Measurements from ENCODE around the gene PIP5K1B.

The PIP5K1B gene

GRCh38 chr9:68974431-68974830 is 269.4 kb downstream of the PIP5K1B start:
- H4K20me1 ChIP-seq (ENCODE audit: insufficient read depth, low read length): no peaks in the 10 kb centered on the region
- H3K36me3 ChIP-seq (ENCODE audit: insufficient read depth, low read length): no peaks in the 10 kb centered on the region
- no peaks in the 10 kb centered on the region for H3K27me3 ChIP-seq (ENCODE audit: insufficient read depth, low read length, poor library complexity)
- no peaks in the 10 kb centered on the region for H3K4me1 ChIP-seq (ENCODE audit: insufficient read depth, low read length)
- no peaks in the 10 kb centered on the region for H3K9me3 ChIP-seq (ENCODE audit: insufficient read depth, low read length, severe bottlenecking)
- DNase-seq (no peak), ATAC-seq (ENCODE audit: insufficient read depth, low read depth) (no peak)
- H3K4me2 ChIP-seq (ENCODE audit: insufficient read depth, low read length): no peak overlapping the region
- no peak for TF ChIP-seq CTCF (IDR thresholded peaks at IDR 0.05; ENCODE audit: borderline replicate concordance, extremely low read depth, low read length, poor library complexity, severe bottlenecking)
- TF ChIP-seq EZH2 (IDR thresholded peaks at IDR 0.05; ENCODE audit: borderline replicate concordance, low read depth, low read length, severe bottlenecking): no peak
- H3K27ac ChIP-seq (ENCODE audit: low read length): no peak overlapping the region
- no peak overlapping the region for H3K4me3 ChIP-seq (ENCODE audit: low read depth in 1 of 2, low read length in 2 of 2)
- no peaks in the 10 kb centered on the region for H3K79me2 ChIP-seq (ENCODE audit: insufficient read depth, low read length)
- H3K9ac ChIP-seq (ENCODE audit: low read depth, low read length): no peak overlapping the region
- H2AFZ ChIP-seq (ENCODE audit: low read depth, low read length): no peak overlapping the region

- Histone ChIP-seq H3K4me1 (ENCODE audit: insufficient read depth, low read length) (no peaks in the 10 kb centered on the region), H3K27me3 (ENCODE audit: insufficient read depth, low read length, poor library complexity) (no peaks in the 10 kb centered on the region), H2AFZ (ENCODE audit: low read depth, low read length) (no peak overlapping the region), H4K20me1 (ENCODE audit: insufficient read depth, low read length) (no peaks in the 10 kb centered on the region), H3K27ac (ENCODE audit: low read length) (no peak overlapping the region), H3K4me3 (ENCODE audit: low read depth in 1 of 2, low read length in 2 of 2) (no peak overlapping the region), H3K9ac (ENCODE audit: low read depth, low read length) (no peak overlapping the region), H3K4me2 (ENCODE audit: insufficient read depth, low read length) (no peak overlapping the region), H3K36me3 (ENCODE audit: insufficient read depth, low read length) (no peaks in the 10 kb centered on the region), H3K9me3 (ENCODE audit: insufficient read depth, low read length, severe bottlenecking) (no peaks in the 10 kb centered on the region), H3K79me2 (ENCODE audit: insufficient read depth, low read length) (no peaks in the 10 kb centered on the region)
- no peak for TF ChIP-seq EZH2 (IDR thresholded peaks at IDR 0.05; ENCODE audit: borderline replicate concordance, low read depth, low read length, severe bottlenecking)
- TF ChIP-seq CTCF (IDR thresholded peaks at IDR 0.05; ENCODE audit: borderline replicate concordance, extremely low read depth, low read length, poor library complexity, severe bottlenecking): no peak
- ATAC-seq (ENCODE audit: insufficient read depth, low read depth) (no peak), DNase-seq (no peak)
These were observed 269.9 kb downstream of the PIP5K1B start for GRCh38 chr9:68974901-68975300.

GRCh38 chr9:68975365-68976043 is 270.5 kb downstream of the PIP5K1B start:
- H4K20me1 ChIP-seq (ENCODE audit: insufficient read depth, low read length): no peaks in the 10 kb centered on the region
- DNase-seq: no peak
- no peak for TF ChIP-seq EZH2 (IDR thresholded peaks at IDR 0.05; ENCODE audit: borderline replicate concordance, low read depth, low read length, severe bottlenecking)
- no peak for TF ChIP-seq CTCF (IDR thresholded peaks at IDR 0.05; ENCODE audit: borderline replicate concordance, extremely low read depth, low read length, poor library complexity, severe bottlenecking)
- no peak overlapping the region for H3K4me3 ChIP-seq (ENCODE audit: low read depth in 1 of 2, low read length in 2 of 2)
- no peaks in the 10 kb centered on the region for H3K36me3 ChIP-seq (ENCODE audit: insufficient read depth, low read length)
- no peak for ATAC-seq (ENCODE audit: insufficient read depth, low read depth)
- H3K9ac ChIP-seq (ENCODE audit: low read depth, low read length): no peak overlapping the region
- no peak overlapping the region for H3K4me2 ChIP-seq (ENCODE audit: insufficient read depth, low read length)
- H3K9me3 ChIP-seq (ENCODE audit: insufficient read depth, low read length, severe bottlenecking): no peaks in the 10 kb centered on the region
- no peaks in the 10 kb centered on the region for H3K4me1 ChIP-seq (ENCODE audit: insufficient read depth, low read length)
- no peak overlapping the region for H3K27ac ChIP-seq (ENCODE audit: low read length)
- H3K79me2 ChIP-seq (ENCODE audit: insufficient read depth, low read length): no peaks in the 10 kb centered on the region
- H2AFZ ChIP-seq (ENCODE audit: low read depth, low read length): no peak overlapping the region
- no peaks in the 10 kb centered on the region for H3K27me3 ChIP-seq (ENCODE audit: insufficient read depth, low read length, poor library complexity)
